GM21526 (cell line): ENCODE data around the gene SWSAP1.
"Not testable (repeated sequence)": the region's sequence is repeated elsewhere in the genome, so short reads cannot be mapped to it uniquely, and the experiment has no call there.

Experiments used
- ATAC-seq: cut with Tn5 transposase; IDR thresholded peaks from one replicate; pipeline ENCODE4 v1.9.1; 2021; ENCODE audit warnings: moderate library complexity; ENCODE audit not compliant: unreplicated experiment, low FRiP score

The SWSAP1 gene

DNA sequence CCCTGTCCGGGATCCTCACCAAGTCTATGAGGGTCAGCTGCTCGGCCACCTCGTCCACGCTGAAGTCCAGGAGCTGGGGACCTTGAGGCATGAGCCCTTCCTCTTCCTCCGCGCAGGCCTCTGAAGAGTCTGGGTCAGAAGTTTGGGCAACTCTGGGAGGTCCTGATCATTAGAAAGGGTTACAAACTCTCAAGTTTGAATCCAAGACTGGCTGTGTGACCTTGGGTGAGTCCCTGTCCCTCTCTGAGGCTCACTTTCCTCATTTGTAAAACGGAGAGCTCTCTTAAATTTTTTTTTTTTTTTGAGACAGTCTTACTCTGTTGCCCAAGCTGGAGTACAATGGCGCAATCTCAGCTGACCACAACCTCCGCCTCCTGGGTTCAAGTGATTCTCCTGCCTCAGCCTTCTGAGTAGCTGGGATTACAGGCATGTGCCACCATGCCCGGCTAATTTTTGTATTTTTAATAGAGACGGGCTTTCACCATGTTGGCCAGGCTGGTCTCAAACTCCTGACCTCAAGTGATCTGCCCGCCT lies 32.3 kb downstream of the SWSAP1 start:
- ATAC-seq, result not testable (repeated sequence)

- no peak for ATAC-seq
Measured at GRCh38 chr19:11408591-11408990, 34.1 kb downstream of the SWSAP1 start.

GRCh38 chr19:11410682-11411081 lies 36.2 kb downstream of the SWSAP1 start:
- no peak for ATAC-seq

- no peak for ATAC-seq
Measured at GRCh38 chr19:11414544-11414943, 40.1 kb downstream of the SWSAP1 start.

- no peak for ATAC-seq
Measured at GRCh38 chr19:11416346-11417052, 42.0 kb downstream of the SWSAP1 start.

DNA sequence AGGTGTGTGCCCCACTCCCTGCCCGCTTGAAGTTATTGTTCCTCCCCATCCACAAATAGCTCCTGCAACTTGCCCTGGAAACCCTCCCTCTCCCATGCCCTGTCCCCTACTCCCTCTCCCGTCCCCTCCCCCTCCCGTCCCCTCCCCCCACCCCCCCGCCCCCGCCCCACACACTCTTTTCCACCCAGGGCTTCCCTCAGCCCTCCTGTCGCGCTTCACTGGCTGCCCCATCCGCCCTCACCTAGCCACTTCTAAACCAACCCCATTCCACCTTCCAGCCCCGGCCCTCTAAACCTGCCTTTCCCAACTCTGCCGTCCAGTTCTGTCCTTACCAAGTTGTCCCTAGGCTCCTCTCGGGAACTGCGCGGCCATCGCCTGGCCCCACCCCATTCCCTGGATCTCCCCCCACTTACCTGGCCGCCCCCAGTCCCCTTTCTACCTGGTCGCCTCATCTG lies 43.7 kb downstream of the SWSAP1 start:
- ATAC-seq, result no peak

DNA sequence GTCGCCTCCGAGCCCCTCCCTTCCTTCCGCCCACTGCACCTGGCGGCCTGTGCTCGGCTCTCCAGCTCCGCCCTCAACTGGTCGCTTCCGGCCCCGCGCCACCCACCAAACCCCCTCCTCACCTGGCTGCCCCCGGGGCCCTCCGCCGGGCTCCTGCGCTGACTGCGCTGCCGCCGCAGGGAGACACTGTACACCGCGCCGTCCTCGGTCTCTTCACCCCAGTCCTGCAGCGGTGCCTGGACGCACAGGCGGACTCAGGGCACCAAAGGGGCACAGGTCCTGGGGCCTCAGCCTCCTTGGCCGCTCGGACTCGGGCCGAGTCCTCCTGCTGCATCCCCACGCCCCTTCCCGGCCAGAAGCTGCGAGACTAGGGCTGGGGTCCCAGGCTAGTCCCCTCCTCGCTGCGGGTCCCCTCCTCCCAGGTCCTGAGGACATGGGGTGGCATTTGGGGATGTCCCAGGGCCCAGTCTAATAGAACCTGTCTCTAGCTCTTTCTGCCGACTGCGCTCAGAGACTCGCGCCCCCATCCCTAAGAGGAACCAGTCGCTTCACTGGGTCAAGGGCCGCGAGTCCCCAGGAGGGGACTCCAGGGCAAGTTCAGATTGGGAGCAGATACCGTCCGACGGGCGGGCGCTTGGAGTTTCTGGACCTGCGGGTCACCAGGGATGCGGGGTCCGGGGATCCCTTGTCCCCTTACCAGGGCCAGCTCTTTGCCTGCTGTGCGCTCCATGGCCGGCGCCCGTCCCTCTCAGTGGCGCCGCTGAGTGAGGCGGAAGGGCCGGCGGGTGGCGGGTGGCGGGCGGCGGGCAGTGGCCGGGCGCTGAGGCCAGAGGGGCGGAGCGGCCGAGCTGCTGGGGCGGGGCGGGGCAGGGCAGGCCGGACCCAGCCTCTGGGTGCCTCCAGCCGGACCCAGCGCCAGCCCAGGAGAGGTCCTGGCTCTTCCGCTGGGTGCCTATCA lies 44.4 kb downstream of the SWSAP1 start, which contains the start of gene RGL3:
TSS of gene RGL3 (minus strand) at position 766 of the 958 bp plus-strand sequence. CDS start at position 730, 36 bp downstream.
- no peak for ATAC-seq

- no peak for ATAC-seq
Measured at GRCh38 chr19:11420429-11421370, 46.2 kb downstream of the SWSAP1 start.

DNA sequence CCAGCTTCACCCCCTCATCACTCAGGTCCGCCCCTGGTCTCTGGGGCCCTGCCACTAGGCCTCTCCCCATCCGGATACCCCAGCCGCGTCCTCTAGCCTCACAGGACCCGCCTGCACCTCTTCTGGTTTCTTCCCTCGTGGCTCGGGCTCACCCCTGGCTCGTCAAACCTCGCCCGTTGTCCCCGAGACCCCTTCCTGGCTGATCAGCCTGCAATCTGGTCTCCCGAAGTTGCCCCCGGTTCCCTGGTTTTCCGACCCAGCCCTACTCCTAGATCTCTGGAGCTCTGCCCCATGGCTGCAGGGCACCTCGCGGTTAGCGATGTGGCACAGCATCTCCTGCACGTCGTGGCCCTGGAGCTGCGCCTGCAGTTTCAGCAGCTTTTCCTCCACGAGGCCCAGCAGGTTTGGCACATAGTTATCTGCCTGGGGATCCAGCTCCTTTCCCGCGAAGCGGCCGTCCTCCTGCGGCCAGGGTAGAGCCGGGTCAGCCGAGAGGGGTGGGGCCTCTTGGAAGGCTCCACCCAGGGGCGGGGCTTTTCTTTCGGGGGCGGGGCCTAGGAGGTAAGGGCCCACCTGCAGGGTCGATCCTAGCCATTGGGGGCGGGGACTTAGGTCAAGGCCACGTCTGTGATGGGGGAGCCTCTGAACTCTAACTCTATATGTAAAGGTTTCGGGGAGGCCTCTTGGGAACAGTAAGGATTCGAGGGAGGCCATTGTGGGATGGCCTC lies 47.1 kb downstream of the SWSAP1 start:
- ATAC-seq, result no peak

GRCh38 chr19:11422163-11423065 lies 47.9 kb downstream of the SWSAP1 start:
- no peak for ATAC-seq

GRCh38 chr19:11423164-11423790 lies 48.8 kb downstream of the SWSAP1 start:
- no peak for ATAC-seq

GRCh38 chr19:11423791-11424181 lies 49.3 kb downstream of the SWSAP1 start:
- no peak for ATAC-seq
